HG03175 (cell line): ENCODE measurements around the gene SPG7.
"Not testable (repeated sequence)": the region's sequence is repeated elsewhere in the genome, so short reads cannot be mapped to it uniquely, and the experiment has no call there.

Source experiments
- ATAC-seq: cut with Tn5 transposase; IDR thresholded peaks from one replicate; pipeline ENCODE4 v1.9.1; 2021; ENCODE audit warnings: mild to moderate bottlenecking, moderate library complexity; ENCODE audit not compliant: unreplicated experiment

SPG7 gene

DNA sequence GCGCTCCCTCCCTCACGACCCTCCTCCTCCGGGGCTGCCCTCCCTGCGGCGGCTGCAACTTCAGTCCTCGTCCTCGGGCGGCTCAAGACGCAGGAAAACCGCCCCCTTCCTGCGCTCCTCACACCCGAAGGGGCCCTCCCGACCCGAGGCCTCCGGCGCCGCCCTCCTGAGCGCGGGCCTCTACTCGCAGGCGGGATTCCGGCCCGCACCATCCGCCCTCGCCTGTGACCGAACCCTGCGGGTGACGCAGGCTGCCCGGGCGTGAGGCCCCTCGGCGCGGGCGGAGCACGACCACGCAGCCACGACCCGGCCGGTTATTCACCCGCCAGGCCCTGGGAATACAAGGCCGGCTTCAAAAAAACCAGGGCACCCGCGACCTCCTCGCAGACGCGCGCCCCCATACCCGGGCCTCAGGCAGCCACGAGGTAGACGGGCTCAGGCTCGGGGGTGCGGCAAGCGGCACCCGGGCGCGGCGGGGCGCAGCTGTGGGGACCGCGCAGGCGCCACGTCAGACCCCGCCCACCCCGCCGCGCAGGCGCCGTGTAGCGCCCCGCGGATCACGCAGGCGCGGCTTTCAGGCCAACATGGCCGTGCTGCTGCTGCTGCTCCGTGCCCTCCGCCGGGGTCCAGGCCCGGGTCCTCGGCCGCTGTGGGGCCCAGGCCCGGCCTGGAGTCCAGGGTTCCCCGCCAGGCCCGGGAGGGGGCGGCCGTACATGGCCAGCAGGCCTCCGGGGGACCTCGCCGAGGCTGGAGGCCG is at the start of gene SPG7:
TSS of gene SPG7 (plus strand) at position 570 of the 757 bp plus-strand sequence. CDS start at position 585, 15 bp downstream.
- ATAC-seq: peak; percentile 70

DNA sequence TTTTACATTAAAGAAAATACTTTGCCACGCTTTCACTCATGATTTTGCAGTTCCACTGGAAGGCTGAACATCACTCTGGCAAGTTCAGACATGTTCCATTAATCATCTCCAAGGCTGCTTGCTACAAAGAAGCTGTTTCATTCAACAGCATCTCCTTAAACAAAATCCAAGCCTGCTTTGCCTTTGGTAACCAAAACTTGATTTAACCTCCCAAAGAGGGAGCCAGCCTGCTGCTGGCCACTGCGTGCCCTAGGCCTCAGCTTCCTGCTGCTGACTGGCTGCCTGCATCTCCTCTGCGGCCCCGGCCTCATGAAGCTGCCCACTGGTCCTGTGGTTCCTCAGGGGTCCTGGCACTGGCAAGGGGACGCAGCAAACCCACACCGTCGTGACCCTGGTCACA is 49.7 kb upstream of the SPG7 start:
- no peak for ATAC-seq

DNA sequence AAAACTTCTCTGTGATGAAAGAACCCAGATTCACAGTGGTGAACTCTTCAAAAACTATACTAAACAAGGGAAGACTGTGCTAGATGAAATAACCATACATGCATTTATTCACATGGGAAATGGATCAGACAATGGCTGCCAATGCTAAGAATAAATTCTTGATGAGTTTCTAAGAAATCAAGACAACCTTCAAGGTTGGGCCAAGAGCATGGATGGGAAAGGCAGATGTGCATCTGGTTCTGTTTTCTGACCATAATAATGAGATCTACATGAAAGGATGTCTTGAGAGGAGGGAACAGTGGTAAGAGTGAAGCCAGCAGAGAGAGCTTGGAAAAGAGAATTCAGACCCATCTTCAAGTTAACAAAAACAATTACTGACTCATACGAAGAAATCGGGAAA is 49.2 kb upstream of the SPG7 start:
- ATAC-seq: no peak

DNA sequence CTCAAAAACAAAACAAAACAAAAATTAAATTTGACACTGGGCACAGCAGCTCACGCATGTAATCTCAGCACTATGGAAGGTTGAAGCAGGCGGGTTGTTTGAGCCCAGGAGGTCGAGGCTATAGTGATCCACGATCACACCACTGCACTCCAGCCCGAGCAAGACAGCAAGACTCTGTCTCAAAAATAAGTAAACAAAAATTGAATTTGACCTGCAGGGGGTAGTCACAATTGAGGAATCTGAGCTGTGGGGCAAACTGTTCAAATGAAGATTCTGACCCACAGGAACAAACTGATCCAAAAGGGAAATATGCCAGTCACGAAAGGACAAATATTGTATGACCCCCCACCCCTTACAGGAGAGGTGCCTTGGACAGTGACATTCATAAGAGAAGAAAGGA is 47.6 kb upstream of the SPG7 start:
- no peak for ATAC-seq

DNA sequence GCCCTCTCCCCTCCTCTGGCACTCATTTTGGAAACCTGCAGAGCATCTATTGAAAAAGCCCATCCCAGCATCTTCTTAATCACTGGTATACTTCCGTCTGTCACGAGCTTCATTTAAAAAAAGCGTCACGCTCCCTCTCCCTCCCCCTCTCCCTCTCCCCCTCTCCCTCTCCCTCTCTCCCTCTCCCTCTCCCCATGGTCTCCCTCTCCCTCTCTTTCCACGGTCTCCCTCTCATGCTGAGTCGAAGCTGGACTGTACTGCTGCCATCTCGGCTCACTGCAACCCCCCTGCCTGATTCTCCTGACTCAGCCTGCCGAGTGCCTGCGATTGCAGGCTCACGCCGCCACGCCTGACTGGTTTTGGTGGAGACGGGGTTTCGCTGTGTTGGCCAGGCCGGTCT is 46.3 kb upstream of the SPG7 start:
- not testable (repeated sequence) for ATAC-seq

DNA sequence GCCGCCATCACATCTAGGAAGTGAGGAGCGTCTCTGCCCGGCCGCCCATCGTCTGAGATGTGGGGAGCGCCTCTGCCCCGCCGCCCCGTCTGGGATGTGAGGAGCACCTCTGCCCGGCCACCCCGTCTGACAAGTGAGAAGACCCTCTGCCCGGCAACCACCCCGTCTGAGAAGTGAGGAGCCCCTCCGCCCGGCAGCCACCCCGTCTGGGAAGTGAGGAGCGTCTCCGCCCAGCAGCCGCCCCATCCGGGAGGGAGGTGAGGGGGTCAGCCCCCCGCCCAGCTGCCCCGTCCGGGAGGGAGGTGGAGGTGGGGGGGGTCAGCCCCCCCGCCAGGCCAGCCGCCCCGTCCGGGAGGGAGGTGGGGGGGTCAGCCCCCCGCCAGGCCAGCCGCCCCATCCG is 45.6 kb upstream of the SPG7 start:
- not testable (repeated sequence) for ATAC-seq

DNA sequence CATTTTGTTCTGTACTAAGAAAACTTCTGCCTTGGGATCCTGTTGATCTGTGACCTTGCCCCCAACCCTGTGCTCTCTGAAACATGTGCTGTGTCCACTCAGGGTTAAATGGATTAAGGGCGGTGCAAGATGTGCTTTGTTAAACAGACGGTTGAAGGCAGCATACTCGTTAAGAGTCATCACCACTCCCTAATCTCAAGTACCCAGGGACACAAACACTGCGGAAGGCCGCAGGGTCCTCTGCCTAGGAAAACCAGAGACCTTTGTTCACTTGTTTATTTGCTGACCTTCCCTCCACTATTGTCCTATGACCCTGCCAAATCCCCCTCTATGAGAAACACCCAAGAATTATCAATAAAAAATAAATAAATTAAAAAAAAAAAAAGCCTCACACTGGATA is 44.9 kb upstream of the SPG7 start:
- not testable (repeated sequence) for ATAC-seq

DNA sequence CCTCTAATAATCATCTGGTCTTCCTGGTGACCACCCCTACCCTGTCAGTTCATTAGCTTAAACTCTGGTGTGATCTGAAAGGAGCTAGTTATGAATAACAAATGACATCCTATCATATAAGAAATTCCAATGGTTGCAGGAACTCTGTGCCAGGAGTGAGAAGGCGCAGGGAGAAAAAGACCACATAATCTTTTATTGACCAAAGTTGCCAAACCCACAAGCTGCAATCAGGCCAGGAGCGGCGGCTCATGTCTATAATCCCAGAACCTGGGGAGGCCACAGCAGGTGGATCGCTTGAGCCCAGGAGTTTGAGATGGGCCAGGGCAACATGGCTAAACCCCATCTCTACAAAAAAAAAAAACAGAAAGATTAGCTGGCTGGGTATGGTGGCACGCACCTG is 41.3 kb upstream of the SPG7 start:
- ATAC-seq: no peak

DNA sequence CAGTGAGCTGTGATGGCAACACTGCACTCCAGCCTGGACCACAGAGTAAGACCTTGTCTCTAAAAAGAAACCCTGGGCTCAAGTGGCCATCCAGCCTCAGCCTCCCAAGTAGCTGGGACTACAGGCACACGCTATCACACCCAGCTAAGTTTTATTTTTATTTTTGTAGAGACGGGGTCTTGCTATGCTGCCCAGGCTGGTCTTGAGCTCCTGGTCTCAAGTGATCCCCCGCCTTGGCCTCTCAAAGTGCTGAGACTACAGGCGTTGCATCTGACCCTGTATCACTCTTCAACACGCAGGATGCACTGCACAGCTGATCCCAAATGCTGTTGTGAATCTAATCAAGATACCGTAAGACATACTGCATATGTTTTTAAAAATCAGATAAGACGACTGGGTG is 40.8 kb upstream of the SPG7 start:
- ATAC-seq: no peak

DNA sequence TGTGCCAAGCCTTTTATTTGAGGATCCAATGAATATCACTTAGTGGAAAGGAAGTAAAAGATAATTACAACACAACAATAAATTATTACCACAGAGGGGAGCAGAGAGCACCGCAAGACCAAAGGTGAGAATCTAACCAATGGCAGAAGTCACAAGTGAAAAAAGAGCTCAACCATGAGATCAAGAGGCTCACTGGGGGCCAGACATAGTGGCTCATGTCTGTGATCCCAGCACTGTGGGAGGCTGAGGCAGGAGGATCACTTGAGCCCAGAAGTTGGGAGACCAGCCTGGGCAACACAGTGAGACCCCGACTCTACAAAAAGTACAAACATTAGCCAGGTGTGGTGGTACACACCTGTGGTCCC is 35.5 kb upstream of the SPG7 start:
- no peak for ATAC-seq

DNA sequence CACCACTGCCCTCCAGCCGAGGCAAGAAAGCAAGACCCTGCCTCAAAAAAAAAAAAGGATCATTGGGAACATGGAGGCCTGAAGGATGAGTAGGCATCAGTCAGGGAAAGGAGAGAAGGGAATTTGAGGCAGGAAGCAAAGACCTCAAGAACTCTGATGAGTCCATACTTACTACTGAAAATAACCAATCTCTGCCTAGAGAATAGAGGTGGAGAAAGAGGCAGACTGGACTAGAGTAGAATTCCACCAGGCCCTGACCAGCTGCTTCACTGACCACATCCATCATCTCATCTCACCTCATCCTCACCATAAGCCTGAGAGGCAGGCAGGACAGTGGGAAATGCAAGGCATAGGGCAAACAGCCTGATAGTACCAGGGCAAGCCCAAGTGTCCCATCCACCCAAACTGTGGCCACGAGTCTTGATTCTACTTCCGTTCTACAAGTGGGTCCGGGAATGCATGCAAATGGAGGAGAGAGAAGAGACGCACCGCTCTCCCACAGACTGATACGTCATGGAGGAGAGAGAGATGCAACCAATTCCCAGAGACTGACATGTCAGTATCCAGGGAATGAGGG is 35.0 kb upstream of the SPG7 start:
- ATAC-seq: no peak

DNA sequence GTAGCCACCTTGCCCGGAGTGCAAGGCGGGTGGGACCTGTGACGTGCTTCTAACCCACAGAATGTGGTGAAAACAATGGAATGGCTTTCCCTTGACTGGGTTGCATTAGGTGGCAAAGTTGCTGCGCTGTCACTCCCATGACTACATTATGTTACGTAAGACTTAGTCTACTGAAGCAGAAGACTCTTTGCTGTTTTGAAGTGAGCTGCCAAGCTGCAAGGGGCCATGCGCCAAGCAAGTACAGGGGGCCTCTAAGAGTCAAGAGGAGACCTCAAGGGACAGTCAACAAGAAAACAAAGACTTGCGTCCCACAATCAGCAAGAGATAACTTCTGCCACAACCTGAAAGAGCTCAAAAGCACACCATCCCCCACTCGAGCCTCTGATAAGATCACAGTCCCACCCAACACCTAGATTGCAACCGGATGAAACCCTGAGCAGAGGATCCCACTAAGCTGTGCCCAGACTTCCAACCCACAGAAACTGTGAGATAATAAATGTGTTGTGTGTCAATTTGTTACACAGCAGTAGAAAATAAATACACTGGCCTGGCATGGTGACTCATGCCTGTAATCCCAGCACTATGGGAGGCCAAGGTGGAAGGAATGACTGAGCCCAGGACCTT is 34.3 kb upstream of the SPG7 start:
- no peak for ATAC-seq

DNA sequence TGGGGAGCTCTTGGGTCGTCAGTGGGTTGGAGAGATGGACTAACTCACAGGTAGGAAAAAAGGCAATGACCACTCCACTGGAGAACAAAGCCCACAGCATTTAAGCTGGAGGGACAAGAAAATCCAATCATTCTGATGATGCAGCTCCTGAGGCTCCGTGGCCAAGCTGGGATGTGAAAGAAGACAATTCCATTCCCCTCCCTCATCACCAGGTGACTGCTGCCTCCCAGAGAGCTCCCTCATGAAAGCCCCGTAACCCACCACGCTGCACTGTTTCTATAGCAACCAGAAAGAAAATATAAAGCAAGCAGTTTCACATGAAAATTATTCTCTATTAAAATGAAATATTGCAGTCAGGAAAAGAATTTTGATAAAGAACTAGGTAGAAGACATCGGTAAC is 33.1 kb upstream of the SPG7 start:
- no peak for ATAC-seq

DNA sequence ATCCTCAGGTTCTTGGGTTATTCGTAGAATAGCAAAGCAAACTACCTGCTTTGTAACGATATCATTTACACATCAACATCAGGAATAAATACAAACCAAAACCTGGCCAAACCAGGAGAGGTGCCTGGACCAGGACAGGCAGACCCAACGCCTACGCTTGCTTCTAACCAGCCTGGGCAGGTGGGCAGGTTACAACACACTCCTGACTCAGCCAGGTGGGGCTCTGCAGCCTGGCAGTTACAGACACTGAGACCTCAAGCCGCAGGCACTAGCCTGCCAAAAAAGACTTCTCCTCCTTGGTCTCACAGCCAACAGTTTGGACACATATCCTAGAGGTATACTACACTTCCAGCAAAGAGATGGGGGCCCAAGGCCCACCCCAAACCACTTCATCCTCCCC is 31.8 kb upstream of the SPG7 start:
- peak; percentile 20 for ATAC-seq

DNA sequence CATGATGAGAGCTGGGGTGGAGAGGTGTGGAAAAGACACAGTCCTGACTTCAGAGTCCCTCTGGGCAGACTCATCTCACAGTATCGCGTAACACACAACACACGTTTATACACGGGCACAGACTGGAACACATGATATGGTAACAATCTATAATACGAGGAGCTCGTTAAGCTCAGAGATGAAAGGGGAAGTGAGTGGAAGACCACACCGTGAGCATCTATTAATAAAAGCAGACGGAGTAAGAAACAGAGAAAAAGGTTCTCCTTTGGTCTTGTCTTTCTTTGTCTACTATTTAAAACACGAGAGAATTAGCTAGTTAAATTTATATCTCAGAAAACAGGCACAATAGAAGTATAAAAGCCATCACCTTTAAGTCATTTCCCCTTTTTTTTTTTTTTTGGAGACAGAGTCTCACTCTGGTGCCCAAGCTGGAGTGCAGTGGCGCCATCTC is 31.4 kb upstream of the SPG7 start:
- peak; percentile 76 for ATAC-seq

DNA sequence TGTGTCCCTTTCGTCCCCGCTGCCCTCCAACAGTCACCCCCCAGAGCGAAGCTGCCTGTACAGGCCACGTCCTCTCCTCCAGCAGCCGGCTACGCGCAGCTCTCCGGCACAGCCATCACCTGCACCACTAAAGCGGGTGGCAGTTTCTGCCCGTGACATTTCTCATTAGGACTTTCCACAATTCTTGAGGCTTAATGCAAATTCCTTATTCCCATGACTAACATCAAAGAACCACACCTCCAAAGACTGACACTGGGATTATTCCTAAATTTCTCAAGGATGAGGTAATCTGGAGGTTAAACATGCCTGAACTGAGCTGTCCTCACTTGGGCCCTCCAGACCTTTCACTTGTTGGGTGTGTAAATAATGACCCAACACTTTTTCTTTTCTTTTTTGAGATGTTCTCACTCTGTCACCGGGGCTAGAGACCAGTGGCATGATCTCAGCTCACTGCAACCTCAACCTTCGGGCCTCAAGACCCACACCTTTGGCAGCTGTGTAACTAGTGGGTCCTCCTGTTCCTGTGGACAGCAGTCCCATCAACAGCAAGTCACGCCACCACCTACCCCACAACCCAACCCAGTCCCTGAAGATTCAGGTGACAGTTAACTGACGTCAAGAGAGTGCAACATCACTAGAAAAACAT is 29.5 kb upstream of the SPG7 start:
- no peak for ATAC-seq

DNA sequence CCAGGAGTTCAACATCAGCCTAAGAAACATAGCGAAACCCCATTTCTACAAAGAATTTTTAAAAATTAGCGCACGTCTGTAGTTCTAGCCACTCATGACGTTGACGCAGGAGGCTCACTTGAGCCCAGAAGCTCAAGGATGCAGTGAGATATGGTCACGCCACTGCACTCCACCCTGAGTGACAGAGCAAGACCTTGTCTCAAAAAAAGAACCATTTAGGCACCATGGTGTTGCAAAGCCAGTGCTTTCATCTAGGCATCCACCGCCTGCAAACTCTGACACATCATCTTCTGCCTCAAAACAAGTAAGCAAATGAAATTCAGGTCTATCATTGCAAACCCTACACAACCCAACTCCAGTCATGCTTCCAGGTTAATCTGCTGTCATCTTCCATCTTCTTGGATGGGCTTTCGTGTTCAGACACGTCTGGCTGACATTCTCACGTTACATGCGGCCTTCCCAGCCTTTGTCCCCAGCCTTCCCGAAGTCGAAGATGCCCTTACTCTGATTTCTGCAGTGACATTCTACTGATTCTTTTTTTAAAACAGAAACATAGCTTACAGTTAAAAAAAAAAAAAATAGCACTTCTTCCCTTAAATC is 26.7 kb upstream of the SPG7 start:
- no peak for ATAC-seq

DNA sequence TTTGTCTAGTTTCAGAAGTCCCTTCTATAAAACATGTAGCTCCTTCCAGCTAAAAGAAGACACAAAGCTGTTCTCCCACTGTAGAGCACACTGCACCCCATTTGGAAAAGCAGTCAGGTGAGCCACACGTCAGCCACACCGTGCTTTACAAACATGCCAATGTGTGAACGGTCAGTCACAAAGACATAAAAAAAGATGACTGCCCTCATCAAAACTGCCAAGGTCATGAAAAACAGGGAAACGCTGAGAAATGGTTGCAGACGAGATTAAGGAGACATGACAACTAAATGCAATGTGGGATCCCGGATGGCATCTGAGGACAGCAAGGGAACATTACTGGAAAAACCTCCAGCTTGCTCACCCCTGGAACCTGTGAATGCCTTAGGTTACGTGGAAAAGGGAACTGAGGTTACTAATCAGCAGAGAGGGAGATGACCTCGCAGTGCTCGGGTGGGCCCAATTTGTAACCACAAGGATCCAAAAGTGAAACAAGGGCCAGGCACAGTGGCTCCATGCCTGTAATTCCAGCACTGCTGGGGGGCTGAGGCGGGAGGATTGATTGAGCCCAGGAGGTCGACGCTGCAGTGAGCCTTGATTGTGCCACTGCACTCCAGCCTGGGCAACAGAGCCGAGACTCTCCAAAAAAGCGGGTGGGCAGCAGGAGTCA is 25.9 kb upstream of the SPG7 start:
- no peak for ATAC-seq

DNA sequence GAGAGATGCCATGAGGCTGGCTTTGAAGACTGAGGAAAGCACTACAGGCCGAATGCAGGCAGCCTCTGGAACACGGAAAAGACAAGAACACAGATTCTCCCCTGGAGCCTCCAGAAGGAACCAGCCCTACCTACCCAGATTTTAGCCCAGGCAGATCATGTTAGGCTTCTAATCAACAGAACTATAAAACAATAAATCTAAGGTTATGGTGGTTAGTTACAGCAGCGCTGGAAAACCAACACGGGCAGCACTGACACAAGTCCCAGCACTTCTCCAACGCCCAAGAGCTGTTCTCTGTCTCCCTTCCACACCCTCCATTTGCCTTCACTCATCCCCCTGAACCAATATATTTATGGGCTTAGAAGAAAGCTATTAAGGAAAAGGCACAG is 25.4 kb upstream of the SPG7 start:
- ATAC-seq: no peak

DNA sequence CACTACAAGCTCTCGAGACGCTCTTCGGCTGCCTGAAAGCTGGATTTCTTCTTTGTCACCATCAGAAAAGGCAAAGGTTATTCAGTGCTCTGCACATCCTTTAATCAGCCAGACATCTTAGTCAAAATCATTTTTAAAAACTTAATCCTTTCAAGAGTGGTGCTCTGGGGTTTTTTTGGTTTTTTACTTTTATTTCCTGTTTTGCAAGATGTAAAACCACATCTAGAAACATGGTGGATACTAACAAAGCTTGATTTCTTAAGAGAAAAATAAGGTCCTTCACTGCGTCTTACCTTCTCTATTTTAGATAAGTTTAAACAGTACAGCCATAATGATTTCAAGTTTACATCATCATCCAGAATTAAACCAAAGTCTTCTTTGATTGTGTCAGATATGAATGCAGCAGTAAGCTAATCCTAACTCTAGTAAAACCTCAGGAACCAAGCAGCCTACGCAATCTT is 24.1 kb upstream of the SPG7 start:
- ATAC-seq: no peak
